ENCODE results near the gene BAAT. TPM values are rescaled to one million over a fixed set of nuclear protein-coding genes. Genes with fewer than 3 reads are reported as not detected.
"Not testable (repeated sequence)": the region's sequence is repeated elsewhere in the genome, so short reads cannot be mapped to it uniquely, and the experiment has no call there.

BAAT gene
- total RNA-seq = not detected
- long read RNA-seq = 0 reads

GRCh38 chr9:101384873-101385536 lies at the start of gene BAAT:
BAAT (minus strand) TSS chr9:101385006; CDS start chr9:101371404, 13,602 bp downstream.
- DNase-seq; ATAC-seq; intact Hi-C loops (cut with DNase I, micrococcal nuclease): not testable (repeated sequence)

GRCh38 chr9:101433229-101433628 lies 48.4 kb upstream of the BAAT start:
- peak; percentile 48 for ATAC-seq
- intact Hi-C loops (cut with DNase I, micrococcal nuclease) = no loop called here
- no peak for DNase-seq

GRCh38 chr9:101432740-101433139 lies 47.9 kb upstream of the BAAT start:
- DNase-seq (no peak), ATAC-seq (no peak)
- intact Hi-C loops (cut with DNase I, micrococcal nuclease) = no loop called here

- DNase-seq (no peak), ATAC-seq (no peak)
- intact Hi-C loops (cut with DNase I, micrococcal nuclease) = no loop called here
These were observed 47.4 kb upstream of the BAAT start for GRCh38 chr9:101432171-101432570.

GRCh38 chr9:101429736-101430135 lies 44.9 kb upstream of the BAAT start:
- intact Hi-C loops (cut with DNase I, micrococcal nuclease) = no loop called here
- ATAC-seq (no peak), DNase-seq (no peak)

- intact Hi-C loops (cut with DNase I, micrococcal nuclease) = no loop called here
- no peak for DNase-seq
- no peak for ATAC-seq
These were observed 44.1 kb upstream of the BAAT start for GRCh38 chr9:101428909-101429308.

GRCh38 chr9:101427957-101428655 lies 43.3 kb upstream of the BAAT start:
- peak; percentile 78 for ATAC-seq
- no peak for DNase-seq
- intact Hi-C loops (cut with DNase I, micrococcal nuclease) = no loop called here

- intact Hi-C loops (cut with DNase I, micrococcal nuclease) = no loop called here
- no peak for DNase-seq
- no peak for ATAC-seq
These were observed 42.6 kb upstream of the BAAT start for GRCh38 chr9:101427358-101427757.

GRCh38 chr9:101421653-101422065 lies 36.9 kb upstream of the BAAT start:
- DNase-seq (peak; percentile 38 to 46), ATAC-seq (peak; percentile 84)
- intact Hi-C loops (cut with DNase I, micrococcal nuclease) = no loop called here

- ATAC-seq (no peak), DNase-seq (no peak)
- intact Hi-C loops (cut with DNase I, micrococcal nuclease) = no loop called here
These were observed 35.1 kb upstream of the BAAT start for GRCh38 chr9:101419863-101420262.

- no peak for DNase-seq
- intact Hi-C loops (cut with DNase I, micrococcal nuclease) = no loop called here
- no peak for ATAC-seq
These were observed 34.0 kb upstream of the BAAT start for GRCh38 chr9:101418518-101419430.

- intact Hi-C loops (cut with DNase I, micrococcal nuclease) = no loop called here
- ATAC-seq (no peak), DNase-seq (no peak)
These were observed 33.2 kb upstream of the BAAT start for GRCh38 chr9:101417977-101418376.

GRCh38 chr9:101417389-101417788 lies 32.6 kb upstream of the BAAT start:
- ATAC-seq (no peak), DNase-seq (no peak)
- intact Hi-C loops (cut with DNase I, micrococcal nuclease) = no loop called here

- DNase-seq (no peak), ATAC-seq (no peak)
- intact Hi-C loops (cut with DNase I, micrococcal nuclease) = no loop called here
These were observed 30.8 kb upstream of the BAAT start for GRCh38 chr9:101415578-101415977.

GRCh38 chr9:101414839-101415238 lies 30.0 kb upstream of the BAAT start:
- ATAC-seq (no peak), DNase-seq (no peak)
- intact Hi-C loops (cut with DNase I, micrococcal nuclease) = no loop called here

- no peak for DNase-seq
- intact Hi-C loops (cut with DNase I, micrococcal nuclease) = no loop called here
- ATAC-seq = no peak
These were observed 24.3 kb upstream of the BAAT start for GRCh38 chr9:101409079-101409477.

- ATAC-seq (no peak), DNase-seq (no peak)
- intact Hi-C loops (cut with DNase I, micrococcal nuclease) = no loop called here
These were observed 23.7 kb upstream of the BAAT start for GRCh38 chr9:101408374-101409078.

GRCh38 chr9:101403516-101404285 lies 18.9 kb upstream of the BAAT start:
- no peak for DNase-seq
- intact Hi-C loops (cut with DNase I, micrococcal nuclease) = no loop called here
- no peak for ATAC-seq
